Ovary (tissue), 3 donors: ENCODE measurements around the gene ACTN1.

Experiments used
- CTCF ChIP-seq, 3 donors: fragments of 450-650 bp in 2 of 3; fragments of 200-600 bp in 1 of 3; IDR thresholded peaks; one replicate each; pipeline versions ENCODE4 v1.5.1 to v1.8.0; 2016 to 2022; ENCODE audit warnings: antibody characterized with exemption in 3 of 3, mild to moderate bottlenecking in 1 of 3
- POLR2A ChIP-seq: fragments of 450-650 bp; IDR thresholded peaks from one replicate; pipeline ENCODE4 v1.6.1; 2017; ENCODE audit warnings: antibody characterized with exemption, mild to moderate bottlenecking, moderate library complexity
- donor health status: DM: no; HTN: no; CAD: no.

GRCh38 chr14:68931474-68932051 is 47.5 kb downstream of the ACTN1 start:
- TF ChIP-seq POLR2A (no peak), CTCF (IDR thresholded peaks at IDR 0.05) (no peak)
